ENCODE results near the gene ZNF566.

Gene ZNF566

GRCh38 chr19:36449059-36449670 is 40.2 kb downstream of the ZNF566 start:
- DNase-seq (ENCODE audit: low read depth in 2 of 2, low spot score in 1 of 2) = no peak

GRCh38 chr19:36441339-36441738 is 48.0 kb downstream of the ZNF566 start:
- no peak for DNase-seq (ENCODE audit: low read depth in 2 of 2, low spot score in 1 of 2)

GRCh38 chr19:36436531-36436930 is 52.8 kb downstream of the ZNF566 start:
- no peak for DNase-seq (ENCODE audit: low read depth in 2 of 2, low spot score in 1 of 2)

GRCh38 chr19:36423925-36424324 is 65.4 kb downstream of the ZNF566 start:
- no peak for DNase-seq (ENCODE audit: low read depth in 2 of 2, low spot score in 1 of 2)

- DNase-seq (ENCODE audit: low read depth in 2 of 2, low spot score in 1 of 2) = no peak
These were observed 67.4 kb downstream of the ZNF566 start for GRCh38 chr19:36421749-36422481.

- DNase-seq (ENCODE audit: low read depth in 2 of 2, low spot score in 1 of 2) = no peak
These were observed 68.2 kb downstream of the ZNF566 start for GRCh38 chr19:36420961-36421748.

GRCh38 chr19:36418287-36419001 is 70.9 kb downstream of the ZNF566 start, which contains the start of gene ZFP82:
ZFP82 (minus strand) TSS chr19:36418644; CDS start chr19:36409789, 8,855 bp downstream.
- peak; percentile 51 to 64 for DNase-seq (ENCODE audit: low read depth in 2 of 2, low spot score in 1 of 2)

GRCh38 chr19:36417752-36418286 is 71.5 kb downstream of the ZNF566 start:
- no peak for DNase-seq (ENCODE audit: low read depth in 2 of 2, low spot score in 1 of 2)

GRCh38 chr19:36409841-36410240 is 79.5 kb downstream of the ZNF566 start:
- no peak for DNase-seq (ENCODE audit: low read depth in 2 of 2, low spot score in 1 of 2)

GRCh38 chr19:36408101-36408500 is 81.3 kb downstream of the ZNF566 start:
- no peak for DNase-seq (ENCODE audit: low read depth in 2 of 2, low spot score in 1 of 2)

- no peak for DNase-seq (ENCODE audit: low read depth in 2 of 2, low spot score in 1 of 2)
These were observed 84.9 kb downstream of the ZNF566 start for GRCh38 chr19:36404498-36404897.

GRCh38 chr19:36401475-36401874 is 87.9 kb downstream of the ZNF566 start:
- DNase-seq (ENCODE audit: low read depth in 2 of 2, low spot score in 1 of 2) = no peak

- no peak for DNase-seq (ENCODE audit: low read depth in 2 of 2, low spot score in 1 of 2)
These were observed 90.8 kb downstream of the ZNF566 start for GRCh38 chr19:36398571-36398970.
